HG02938 (cell line): Measurements from ENCODE around the gene PIAS4.

ENCODE experiments used
- ATAC-seq: cut with Tn5 transposase; IDR thresholded peaks from one replicate; pipeline ENCODE4 v1.9.1; 2021; ENCODE audit warnings: mild to moderate bottlenecking, moderate library complexity; ENCODE audit not compliant: unreplicated experiment

PIAS4 gene

GRCh38 chr19:4042064-4042730, 34.7 kb downstream of the PIAS4 start:
- no peak for ATAC-seq

GRCh38 chr19:4042731-4043082, 35.2 kb downstream of the PIAS4 start:
- ATAC-seq = no peak

- ATAC-seq = no peak
Observed at GRCh38 chr19:4043401-4043800, 35.9 kb downstream of the PIAS4 start.

- no peak for ATAC-seq
Observed at GRCh38 chr19:4043966-4044715, 36.6 kb downstream of the PIAS4 start.

- no peak for ATAC-seq
Observed at GRCh38 chr19:4044990-4045465, 37.5 kb downstream of the PIAS4 start.

GRCh38 chr19:4045597-4046361, 38.2 kb downstream of the PIAS4 start:
- ATAC-seq = no peak

GRCh38 chr19:4046362-4046691, 38.8 kb downstream of the PIAS4 start:
- no peak for ATAC-seq

- no peak for ATAC-seq
Observed at GRCh38 chr19:4046946-4047683, 39.6 kb downstream of the PIAS4 start.

- ATAC-seq = no peak
Observed at GRCh38 chr19:4049432-4049831, 41.9 kb downstream of the PIAS4 start.

- ATAC-seq = no peak
Observed at GRCh38 chr19:4051175-4052101, 43.9 kb downstream of the PIAS4 start.

GRCh38 chr19:4052114-4052992, 44.8 kb downstream of the PIAS4 start:
- no peak for ATAC-seq

- ATAC-seq = no peak
Observed at GRCh38 chr19:4052993-4053422, 45.5 kb downstream of the PIAS4 start.

- ATAC-seq = no peak
Observed at GRCh38 chr19:4053423-4054324, 46.1 kb downstream of the PIAS4 start.

- ATAC-seq = no peak
Observed at GRCh38 chr19:4054441-4055208, 47.1 kb downstream of the PIAS4 start.

GRCh38 chr19:4055209-4055552, 47.6 kb downstream of the PIAS4 start:
- no peak for ATAC-seq

GRCh38 chr19:4057931-4058692, 50.6 kb downstream of the PIAS4 start:
- no peak for ATAC-seq
